Activated T-cell treated with anti-CD3 and anti-CD28 coated beads for 4 hours (primary cell): ENCODE data around the gene MGME1.

Experiments used
- DNase-seq: peaks from one replicate; pipeline ENCODE4 v3.0.0-alpha.2; 2020

MGME1 gene

GRCh38 chr20:17961587-17961940 is 7.3 kb upstream of the MGME1 start:
- no peak for DNase-seq

- no peak for DNase-seq
Measured at GRCh38 chr20:17963114-17963897, 5.5 kb upstream of the MGME1 start.

- no peak for DNase-seq
Measured at GRCh38 chr20:17964073-17964472, 4.7 kb upstream of the MGME1 start.

- DNase-seq, result no peak
Measured at GRCh38 chr20:17964632-17965031, 4.2 kb upstream of the MGME1 start.

GRCh38 chr20:17965042-17965697 is 3.6 kb upstream of the MGME1 start:
- DNase-seq, result no peak

GRCh38 chr20:17966432-17967310 is 2.1 kb upstream of the MGME1 start:
- no peak for DNase-seq

- DNase-seq, result no peak
Measured at GRCh38 chr20:17967521-17968365, 1.1 kb upstream of the MGME1 start.

- no peak for DNase-seq
Measured at GRCh38 chr20:17969278-17969883, 563 bp downstream of the MGME1 start.

- DNase-seq, result no peak
Measured at GRCh38 chr20:17969884-17970409, 1.1 kb downstream of the MGME1 start.

- DNase-seq, result no peak
Measured at GRCh38 chr20:17971300-17972013, 2.6 kb downstream of the MGME1 start.

GRCh38 chr20:17972121-17972520 is 3.3 kb downstream of the MGME1 start:
- DNase-seq, result no peak

GRCh38 chr20:17976305-17976704 is 7.5 kb downstream of the MGME1 start:
- DNase-seq, result no peak

GRCh38 chr20:17985388-17986018 is 16.7 kb downstream of the MGME1 start:
- DNase-seq, result no peak

- no peak for DNase-seq
Measured at GRCh38 chr20:17987988-17988387, 19.2 kb downstream of the MGME1 start.

- DNase-seq, result no peak
Measured at GRCh38 chr20:17990278-17990972, 21.6 kb downstream of the MGME1 start.

- no peak for DNase-seq
Measured at GRCh38 chr20:17992224-17992637, 23.4 kb downstream of the MGME1 start.

- no peak for DNase-seq
Measured at GRCh38 chr20:17992847-17993513, 24.2 kb downstream of the MGME1 start.

- DNase-seq, result no peak
Measured at GRCh38 chr20:17993546-17993945, 24.7 kb downstream of the MGME1 start.
